Loucy (cell line): ENCODE data around the gene TXNL4A.

Experiments used
- H2AFZ ChIP-seq: fragments of 200-600 bp; sonication (generic); 2 replicates; pipeline ENCODE4 v1.6.0; 2016; ENCODE audit warnings: antibody characterized with exemption, mild to moderate bottlenecking, low read length, moderate library complexity
- H3F3A ChIP-seq: fragments of 200-600 bp; 2 replicates; pipeline ENCODE4 v1.6.0; 2016; ENCODE audit warnings: antibody characterized with exemption, low read depth, mild to moderate bottlenecking
- H3K27me3 ChIP-seq: fragments of 200-600 bp; sonication (generic); 2 replicates; pipeline ENCODE4 v1.6.1; 2014; ENCODE audit warnings: low read length, mild to moderate bottlenecking; ENCODE audit not compliant: insufficient read depth, poor library complexity, severe bottlenecking
- H3K36me3 ChIP-seq: fragments of 200-600 bp; sonication (generic); 2 replicates; pipeline ENCODE4 v1.6.1; 2016; ENCODE audit warnings: low read length; ENCODE audit not compliant: insufficient read depth
- H3K4me1 ChIP-seq: fragments of 200-600 bp; sonication (generic); 2 replicates; pipeline ENCODE4 v1.5.1; 2014; ENCODE audit warnings: low read length, mild to moderate bottlenecking; ENCODE audit not compliant: insufficient read depth, poor library complexity, severe bottlenecking
- H3K4me2 ChIP-seq: fragments of 200-600 bp; sonication (generic); 2 replicates; pipeline ENCODE4 v1.6.0; 2014; ENCODE audit warnings: antibody characterized with exemption, low read length, low read depth, mild to moderate bottlenecking; ENCODE audit not compliant: poor library complexity, severe bottlenecking
- H3K4me3 ChIP-seq: fragments of 200-600 bp; sonication (generic); 2 replicates; pipeline ENCODE4 v1.5.1; 2014; ENCODE audit warnings: low read length, mild to moderate bottlenecking, mixed read lengths; ENCODE audit not compliant: poor library complexity, severe bottlenecking
- H3K79me2 ChIP-seq: fragments of 200-600 bp; sonication (generic); 2 replicates; pipeline ENCODE4 v1.6.1; 2014; ENCODE audit warnings: low read length; ENCODE audit not compliant: insufficient read depth
- H3K9ac ChIP-seq: fragments of 200-600 bp; sonication (generic); 2 replicates; pipeline ENCODE4 v1.6.0; 2014; ENCODE audit warnings: mild to moderate bottlenecking, low read depth, low read length, moderate library complexity; ENCODE audit not compliant: poor library complexity, severe bottlenecking
- H3K9me2 ChIP-seq: fragments of 200-600 bp; sonication (generic); replicated peaks from 2 replicates; pipeline ENCODE4 v1.6.1; 2016; ENCODE audit warnings: low read depth, low read length, mixed read lengths
- H3K9me3 ChIP-seq: fragments of 200-600 bp; sonication (generic); 2 replicates; pipeline ENCODE4 v1.6.1; 2014; ENCODE audit warnings: mild to moderate bottlenecking, antibody characterized with exemption, low read length, low read depth; ENCODE audit not compliant: insufficient read depth
- H4K20me1 ChIP-seq: fragments of 200-600 bp; sonication (generic); 2 replicates; pipeline ENCODE4 v1.6.0; 2014; ENCODE audit warnings: antibody characterized with exemption, low read length, mild to moderate bottlenecking; ENCODE audit not compliant: insufficient read depth, poor library complexity, severe bottlenecking
- EZH2phosphoT487 ChIP-seq: fragments of 200-600 bp; IDR thresholded peaks from 2 replicates; pipeline ENCODE4 v1.6.1; 2018; ENCODE audit warnings: antibody characterized with exemption, mild to moderate bottlenecking, moderate library complexity, borderline replicate concordance
- TF ChIP-seq, protein P1 (sequence below): fragments of 200-600 bp; sonication (generic); conservative IDR thresholded peaks from 2 replicates; pipeline ENCODE4 v1.5.1; 2014; ENCODE audit warnings: mild to moderate bottlenecking, antibody characterized with exemption, low read length

Gene TXNL4A

DNA sequence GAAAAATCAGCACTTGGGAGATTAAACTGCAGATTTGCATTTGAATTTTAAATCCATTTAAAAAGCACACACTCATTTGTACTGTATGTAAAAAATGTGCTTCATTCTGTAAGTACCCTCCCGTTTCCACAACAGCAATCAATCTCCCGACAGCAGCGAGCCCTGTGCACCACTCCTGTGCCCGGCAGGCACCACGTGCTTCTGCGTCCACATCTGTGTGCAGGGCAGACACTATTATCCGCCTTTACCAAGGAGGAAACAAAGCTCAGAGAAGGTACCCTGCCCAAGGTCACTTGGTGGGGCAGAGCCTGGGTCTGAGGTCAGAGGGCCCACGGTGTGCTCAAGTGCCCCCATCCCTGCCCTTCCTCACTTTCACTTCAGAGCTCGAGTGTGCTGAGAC is 16.4 kb downstream of the TXNL4A start:
- no peak overlapping the region for H3K9ac ChIP-seq
- no peaks in the 10 kb centered on the region for H3K27me3 ChIP-seq
- peaks cover 64% of the 10 kb centered on the region for H3K36me3 ChIP-seq
- peaks cover 34% of the 10 kb centered on the region for H4K20me1 ChIP-seq
- TF ChIP-seq EZH2phosphoT487 = no peak
- TF ChIP-seq, protein P1, sequence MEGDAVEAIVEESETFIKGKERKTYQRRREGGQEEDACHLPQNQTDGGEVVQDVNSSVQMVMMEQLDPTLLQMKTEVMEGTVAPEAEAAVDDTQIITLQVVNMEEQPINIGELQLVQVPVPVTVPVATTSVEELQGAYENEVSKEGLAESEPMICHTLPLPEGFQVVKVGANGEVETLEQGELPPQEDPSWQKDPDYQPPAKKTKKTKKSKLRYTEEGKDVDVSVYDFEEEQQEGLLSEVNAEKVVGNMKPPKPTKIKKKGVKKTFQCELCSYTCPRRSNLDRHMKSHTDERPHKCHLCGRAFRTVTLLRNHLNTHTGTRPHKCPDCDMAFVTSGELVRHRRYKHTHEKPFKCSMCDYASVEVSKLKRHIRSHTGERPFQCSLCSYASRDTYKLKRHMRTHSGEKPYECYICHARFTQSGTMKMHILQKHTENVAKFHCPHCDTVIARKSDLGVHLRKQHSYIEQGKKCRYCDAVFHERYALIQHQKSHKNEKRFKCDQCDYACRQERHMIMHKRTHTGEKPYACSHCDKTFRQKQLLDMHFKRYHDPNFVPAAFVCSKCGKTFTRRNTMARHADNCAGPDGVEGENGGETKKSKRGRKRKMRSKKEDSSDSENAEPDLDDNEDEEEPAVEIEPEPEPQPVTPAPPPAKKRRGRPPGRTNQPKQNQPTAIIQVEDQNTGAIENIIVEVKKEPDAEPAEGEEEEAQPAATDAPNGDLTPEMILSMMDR = no peak
- no peak overlapping the region for H3K4me3 ChIP-seq
- H3K4me2 ChIP-seq = no peak overlapping the region
- no peaks in the 10 kb centered on the region for H3K9me3 ChIP-seq
- H3F3A ChIP-seq = no peaks in the 10 kb centered on the region
- H2AFZ ChIP-seq = no peak overlapping the region
- no peaks in the 10 kb centered on the region for H3K9me2 ChIP-seq
- H3K4me1 ChIP-seq = no peaks in the 10 kb centered on the region
- peaks cover 45% of the 10 kb centered on the region for H3K79me2 ChIP-seq

GRCh38 chr18:79971211-79971952 is 17.0 kb downstream of the TXNL4A start:
- H3K9me3 ChIP-seq = no peaks in the 10 kb centered on the region
- peaks cover 39% of the 10 kb centered on the region for H3K79me2 ChIP-seq
- no peaks in the 10 kb centered on the region for H3K4me1 ChIP-seq
- H4K20me1 ChIP-seq = peaks cover 30% of the 10 kb centered on the region
- H3K9me2 ChIP-seq = no peaks in the 10 kb centered on the region
- TF ChIP-seq, protein P1 = no peak
- TF ChIP-seq EZH2phosphoT487 = no peak
- no peaks in the 10 kb centered on the region for H3K27me3 ChIP-seq
- H3F3A ChIP-seq = no peaks in the 10 kb centered on the region
- peaks cover 60% of the 10 kb centered on the region for H3K36me3 ChIP-seq
- no peak overlapping the region for H3K4me3 ChIP-seq
- no peak overlapping the region for H3K4me2 ChIP-seq
- no peak overlapping the region for H2AFZ ChIP-seq
- H3K9ac ChIP-seq = no peak overlapping the region

DNA sequence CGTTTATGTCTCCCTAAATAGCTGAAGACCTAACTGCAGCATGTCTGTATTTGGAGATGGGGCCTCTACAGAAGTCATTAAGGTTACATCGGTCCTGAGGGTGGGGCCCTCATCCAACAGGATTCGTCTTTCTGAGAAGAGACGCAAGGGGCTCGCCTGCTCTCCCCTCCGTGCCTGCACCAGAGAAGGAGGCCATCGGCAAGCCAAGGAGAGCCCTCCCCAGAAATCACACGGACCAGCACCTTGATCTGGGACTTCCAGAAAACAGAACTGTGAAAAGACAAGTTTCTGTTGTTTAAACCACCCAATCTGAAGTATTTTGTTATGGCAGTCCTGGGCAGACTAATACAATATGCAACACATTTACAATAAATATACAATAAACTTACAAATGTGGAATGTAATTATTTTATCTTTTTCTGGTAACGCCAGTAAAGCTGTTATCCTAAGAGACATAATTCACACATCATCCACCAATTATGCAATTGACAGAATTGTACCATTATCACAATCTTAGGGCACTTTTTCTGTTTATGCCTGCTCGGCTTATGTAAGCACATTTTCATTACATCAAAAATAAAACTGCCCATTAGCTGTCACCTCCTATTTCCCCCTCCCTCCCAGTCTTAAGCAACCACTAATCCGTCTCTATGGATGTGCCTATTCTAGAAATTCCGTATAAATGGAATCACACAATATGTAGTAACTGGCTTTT is 17.8 kb downstream of the TXNL4A start:
- H3K79me2 ChIP-seq = peaks cover 31% of the 10 kb centered on the region

More for the DNA sequence above, 17.8 kb downstream of the TXNL4A start:
- Histone ChIP-seq H2AFZ (no peak overlapping the region), H3K36me3 (peaks cover 52% of the 10 kb centered on the region), H3K4me2 (no peak overlapping the region), H4K20me1 (peaks cover 22% of the 10 kb centered on the region), H3K4me3 (no peak overlapping the region), H3K9me2 (no peaks in the 10 kb centered on the region), H3F3A (no peaks in the 10 kb centered on the region), H3K9ac (no peak overlapping the region), H3K4me1 (no peaks in the 10 kb centered on the region), H3K27me3 (no peaks in the 10 kb centered on the region), H3K9me3 (no peaks in the 10 kb centered on the region)
- TF ChIP-seq, protein P1 = no peak
- no peak for TF ChIP-seq EZH2phosphoT487
